Mesothelial cell of epicardium (in vitro differentiated cells): ENCODE results near the gene STK38L. TPM values are rescaled to one million over a fixed set of nuclear protein-coding genes. Genes with fewer than 3 reads are reported as not detected.
A peak's percentile ranks its signal among the peaks of the same experiment; 100 is the strongest.

Experiments
- DNase-seq, 2 experiments: peaks; one replicate each; pipeline ENCODE4 v3.0.0; 2021; ENCODE audit warnings: low spot score in 2 of 2; ENCODE audit not compliant: unreplicated experiment in 2 of 2
- H3K27ac Mint-ChIP-seq: 2 replicates; pipeline ENCODE4 v1.8.0; 2021; ENCODE audit warnings: mixed read lengths
- H3K27me3 Mint-ChIP-seq: 2 replicates; pipeline ENCODE4 v1.8.0; 2021; ENCODE audit warnings: low read depth, mixed read lengths
- H3K36me3 Mint-ChIP-seq: 2 replicates; pipeline ENCODE4 v1.8.0; 2021; ENCODE audit warnings: mixed read lengths
- H3K4me1 Mint-ChIP-seq: 2 replicates; pipeline ENCODE4 v1.8.0; 2021; ENCODE audit warnings: mixed read lengths
- H3K4me3 Mint-ChIP-seq: 2 replicates; pipeline ENCODE4 v1.8.0; 2021; ENCODE audit warnings: mild to moderate bottlenecking, moderate library complexity, mixed read lengths
- H3K9me3 Mint-ChIP-seq: 2 replicates; pipeline ENCODE4 v1.8.0; 2021; ENCODE audit warnings: mixed read lengths
- total RNA-seq: library from RNA; stranded (reverse); gene quantifications from 3 replicates; pipeline ENCODE4 v1.2.1, GENCODE V29; 2021
- TF ChIP-seq, protein P1 (sequence below): fragments of 200-600 bp; sonication (generic); IDR thresholded peaks from one replicate; pipeline ENCODE4 v1.5.0; 2021; ENCODE audit warnings: antibody characterized with exemption; ENCODE audit not compliant: unreplicated experiment

Gene STK38L
- 46.7 to 48.2 TPM (median 47.0 TPM) in 3 replicates for total RNA-seq

DNA sequence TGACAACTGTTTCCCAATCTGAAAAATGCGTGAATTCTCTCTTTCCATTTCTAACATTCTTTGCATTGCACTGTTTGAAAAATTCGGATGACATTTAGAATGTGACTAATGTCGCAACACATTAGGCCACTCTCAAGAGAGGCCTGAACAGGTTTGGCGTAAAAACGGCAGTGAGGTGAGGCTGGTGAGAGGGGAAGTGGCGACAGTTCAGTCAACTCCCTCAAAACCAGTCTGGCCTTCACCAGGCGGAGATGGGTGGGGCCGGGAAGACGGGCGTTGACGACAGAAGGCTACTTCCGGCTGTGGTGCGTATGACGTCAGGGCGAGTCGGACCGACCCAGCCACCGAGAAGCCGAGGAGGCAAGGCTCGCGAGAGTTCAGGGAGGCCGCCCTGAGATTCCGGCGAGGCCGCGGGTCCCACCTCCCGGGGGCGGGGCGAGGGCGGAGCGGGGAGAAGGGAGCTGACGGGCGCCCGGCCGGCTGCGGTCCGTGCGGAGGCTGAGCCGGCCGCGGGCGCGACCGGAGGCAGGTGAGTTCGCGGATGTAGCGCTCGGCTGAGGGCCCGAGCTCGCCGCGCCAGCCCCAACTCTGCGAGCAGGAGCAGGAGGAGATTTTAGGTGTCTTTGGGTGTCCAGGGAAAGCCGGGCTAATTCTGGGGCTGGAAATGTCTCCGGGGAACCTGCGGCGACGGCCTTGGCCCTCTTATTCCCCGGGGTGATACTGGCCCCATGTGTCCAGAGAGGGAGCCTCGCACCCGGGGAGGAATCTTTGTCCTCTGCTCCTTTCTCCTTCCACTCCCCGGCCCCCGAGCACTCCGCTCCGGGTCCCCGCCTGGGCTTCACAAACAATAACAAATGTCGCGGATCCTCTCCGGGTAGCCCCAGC lies at the start of gene STK38L:
Gene STK38L (plus strand): TSS at position 483 of the 885 bp plus-strand sequence. CDS start 53,435 bp downstream, outside the sequence.
- no peaks in the 10 kb centered on the region for H3K9me3 Mint-ChIP-seq
- peak; percentile 97 to 98 for DNase-seq
- peaks cover 24% of the 10 kb centered on the region for H3K4me1 Mint-ChIP-seq
- peaks cover 3% of the 10 kb centered on the region for H3K36me3 Mint-ChIP-seq
- TF ChIP-seq, protein P1, sequence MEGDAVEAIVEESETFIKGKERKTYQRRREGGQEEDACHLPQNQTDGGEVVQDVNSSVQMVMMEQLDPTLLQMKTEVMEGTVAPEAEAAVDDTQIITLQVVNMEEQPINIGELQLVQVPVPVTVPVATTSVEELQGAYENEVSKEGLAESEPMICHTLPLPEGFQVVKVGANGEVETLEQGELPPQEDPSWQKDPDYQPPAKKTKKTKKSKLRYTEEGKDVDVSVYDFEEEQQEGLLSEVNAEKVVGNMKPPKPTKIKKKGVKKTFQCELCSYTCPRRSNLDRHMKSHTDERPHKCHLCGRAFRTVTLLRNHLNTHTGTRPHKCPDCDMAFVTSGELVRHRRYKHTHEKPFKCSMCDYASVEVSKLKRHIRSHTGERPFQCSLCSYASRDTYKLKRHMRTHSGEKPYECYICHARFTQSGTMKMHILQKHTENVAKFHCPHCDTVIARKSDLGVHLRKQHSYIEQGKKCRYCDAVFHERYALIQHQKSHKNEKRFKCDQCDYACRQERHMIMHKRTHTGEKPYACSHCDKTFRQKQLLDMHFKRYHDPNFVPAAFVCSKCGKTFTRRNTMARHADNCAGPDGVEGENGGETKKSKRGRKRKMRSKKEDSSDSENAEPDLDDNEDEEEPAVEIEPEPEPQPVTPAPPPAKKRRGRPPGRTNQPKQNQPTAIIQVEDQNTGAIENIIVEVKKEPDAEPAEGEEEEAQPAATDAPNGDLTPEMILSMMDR: no peak
- H3K27ac Mint-ChIP-seq: peak within 1 kb of the TSS; percentile 99
- peak within 1 kb of the TSS; percentile 99 for H3K4me3 Mint-ChIP-seq
- H3K27me3 Mint-ChIP-seq: no peaks in the 10 kb centered on the region

DNA sequence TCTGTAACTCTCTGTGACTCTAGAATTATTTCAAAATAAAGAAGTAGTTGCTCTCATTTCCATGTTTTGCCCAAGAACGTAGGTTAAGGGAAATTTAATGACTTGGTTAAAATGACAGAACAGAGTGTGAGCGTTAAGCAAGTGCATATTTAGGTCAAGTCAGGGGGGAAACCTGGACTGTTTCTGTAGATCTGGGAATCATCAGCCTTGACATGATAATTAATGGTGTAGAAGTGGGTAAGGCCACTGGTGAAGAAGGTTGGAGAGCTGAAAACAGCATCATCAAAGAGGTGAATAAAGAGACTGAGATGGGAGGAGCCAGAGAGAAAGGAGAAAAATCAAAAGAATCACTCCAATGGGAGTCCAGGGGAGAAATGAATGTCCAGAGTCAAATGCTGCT lies 49.4 kb upstream of the STK38L start:
- no peak overlapping the region for H3K4me3 Mint-ChIP-seq
- H3K9me3 Mint-ChIP-seq: no peaks in the 10 kb centered on the region
- DNase-seq: no peak
- TF ChIP-seq, protein P1: no peak
- no peaks in the 10 kb centered on the region for H3K27me3 Mint-ChIP-seq
- no peaks in the 10 kb centered on the region for H3K36me3 Mint-ChIP-seq
- H3K27ac Mint-ChIP-seq: no peak overlapping the region
- peaks cover 13% of the 10 kb centered on the region for H3K4me1 Mint-ChIP-seq

DNA sequence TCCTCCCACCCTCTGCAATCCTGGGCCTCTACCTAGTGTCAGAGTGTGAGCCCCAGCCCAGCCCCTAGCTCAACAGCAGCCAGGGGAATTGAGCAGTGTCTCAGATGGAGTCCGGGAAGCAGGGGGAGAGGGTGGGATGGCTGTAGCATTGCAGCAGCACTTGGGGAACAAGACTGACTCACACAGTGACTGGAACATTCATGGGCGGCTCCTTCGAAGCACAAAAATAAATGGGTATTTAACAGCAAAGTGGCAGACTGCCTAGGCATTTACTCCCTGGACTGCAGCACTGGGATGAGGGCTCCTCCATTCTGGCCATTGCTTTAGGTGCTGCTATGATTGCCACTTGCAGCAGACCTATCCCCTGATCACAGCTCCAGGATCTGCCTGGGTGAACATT lies 46.0 kb upstream of the STK38L start:
- Mint-ChIP-seq H3K27ac (no peak overlapping the region), H3K9me3 (no peaks in the 10 kb centered on the region), H3K4me1 (peaks cover 3% of the 10 kb centered on the region), H3K36me3 (no peaks in the 10 kb centered on the region), H3K27me3 (no peaks in the 10 kb centered on the region), H3K4me3 (no peak overlapping the region)
- TF ChIP-seq, protein P1: no peak
- no peak for DNase-seq

DNA sequence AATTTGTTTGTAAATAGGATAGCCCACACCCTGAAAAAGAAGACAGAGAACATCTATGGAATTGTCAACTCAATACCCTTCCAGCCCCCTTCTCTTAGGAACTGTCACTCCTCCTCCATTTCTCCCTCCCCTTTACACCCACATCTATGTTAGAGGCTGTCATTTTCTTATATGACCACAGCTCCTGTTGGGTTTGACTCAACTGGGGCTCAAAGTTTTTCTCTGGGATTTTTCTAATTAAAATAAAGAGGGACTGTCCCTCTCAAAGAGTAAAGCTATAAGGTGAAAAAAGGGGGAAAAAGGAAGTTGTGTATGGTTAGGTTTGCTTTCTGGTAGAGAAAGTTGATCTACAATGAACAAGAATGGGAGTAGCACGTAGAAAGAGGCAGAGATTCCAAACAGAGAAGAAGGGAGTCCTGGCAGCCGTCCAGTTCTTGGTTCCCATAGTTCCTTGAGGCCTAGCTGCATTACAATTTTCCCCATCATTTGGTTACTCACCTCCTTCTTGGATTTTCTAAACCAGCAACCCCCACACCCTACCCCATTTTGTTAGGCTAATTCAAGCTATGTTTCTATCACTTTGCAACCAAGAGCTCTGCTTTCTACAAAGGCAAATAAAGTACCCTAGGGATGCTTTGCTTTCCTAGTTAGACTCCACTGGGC lies 44.3 kb upstream of the STK38L start:
- DNase-seq: no peak
- Mint-ChIP-seq H3K4me1 (no peaks in the 10 kb centered on the region), H3K4me3 (no peak overlapping the region), H3K9me3 (no peaks in the 10 kb centered on the region), H3K27ac (no peak overlapping the region), H3K36me3 (no peaks in the 10 kb centered on the region), H3K27me3 (no peaks in the 10 kb centered on the region)
- TF ChIP-seq, protein P1: no peak

DNA sequence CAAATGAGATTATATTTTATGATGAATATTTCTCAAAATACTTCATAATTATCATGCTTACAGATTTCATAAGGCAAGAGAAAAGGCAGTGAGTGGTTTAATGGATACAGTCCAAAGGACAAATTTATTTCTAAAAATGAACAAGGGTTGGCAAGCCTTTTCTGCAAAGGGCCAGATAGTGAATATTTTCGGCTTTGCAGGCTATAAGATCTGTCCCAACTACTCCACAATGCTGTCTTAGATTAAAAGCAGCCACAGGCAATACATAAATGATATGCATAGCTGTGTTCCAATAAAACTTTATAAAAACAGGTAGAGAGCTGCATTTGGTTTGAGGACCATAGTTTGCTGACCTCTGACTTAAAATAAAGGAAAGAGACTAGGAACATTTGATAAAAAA lies 42.9 kb upstream of the STK38L start:
- TF ChIP-seq, protein P1: no peak
- no peak overlapping the region for H3K4me3 Mint-ChIP-seq
- H3K27ac Mint-ChIP-seq: no peak overlapping the region
- DNase-seq: no peak
- H3K4me1 Mint-ChIP-seq: no peaks in the 10 kb centered on the region
- no peaks in the 10 kb centered on the region for H3K27me3 Mint-ChIP-seq
- H3K9me3 Mint-ChIP-seq: no peaks in the 10 kb centered on the region
- H3K36me3 Mint-ChIP-seq: no peaks in the 10 kb centered on the region
